SK-N-SH (cell line): ENCODE results near the gene DFFB.

ENCODE experiments used
- CHD2 ChIP-seq: fragments of 150-350 bp; IDR thresholded peaks from 2 replicates; pipeline ENCODE4 v1.6.1; 2018; ENCODE audit warnings: low read length; ENCODE audit not compliant: partially characterized antibody
- EP300 ChIP-seq, 2 experiments: IDR thresholded peaks; 2 replicates each; pipeline versions ENCODE4 v1.4.0 to v1.6.1; 2012; ENCODE audit warnings: borderline replicate concordance in 1 of 2, low read depth in 1 of 2, low read length in 1 of 2
- MAX ChIP-seq: IDR thresholded peaks from 2 replicates; pipeline ENCODE4 v1.4.0; 2012; ENCODE audit warnings: low read depth
- MXI1 ChIP-seq: IDR thresholded peaks from 2 replicates; pipeline ENCODE4 v1.6.1; 2012; ENCODE audit warnings: mild to moderate bottlenecking, low read depth, low read length, improper control_type of control experiment
- NFIC ChIP-seq: IDR thresholded peaks from 2 replicates; pipeline ENCODE4 v1.4.0; 2012; ENCODE audit warnings: borderline replicate concordance
- NRF1 ChIP-seq: IDR thresholded peaks from 2 replicates; pipeline ENCODE4 v1.6.1; 2012; ENCODE audit warnings: low read depth, mild to moderate bottlenecking, low read length
- POLR2AphosphoS5 ChIP-seq: IDR thresholded peaks from 2 replicates; pipeline ENCODE4 v1.6.1; 2012; ENCODE audit warnings: low read depth, low read length
- TF ChIP-seq, protein P1 (sequence below): fragments of 200-600 bp; sonication (generic); IDR thresholded peaks from 2 replicates; pipeline ENCODE4 v1.6.1; 2017; ENCODE audit warnings: antibody characterized with exemption, mild to moderate bottlenecking, moderate library complexity
- TF ChIP-seq, protein P2 (sequence below): fragments of 150-350 bp; IDR thresholded peaks from 2 replicates; pipeline ENCODE4 v1.6.1; 2017; ENCODE audit warnings: antibody characterized with exemption, low read length, low read depth, borderline replicate concordance

DNA sequence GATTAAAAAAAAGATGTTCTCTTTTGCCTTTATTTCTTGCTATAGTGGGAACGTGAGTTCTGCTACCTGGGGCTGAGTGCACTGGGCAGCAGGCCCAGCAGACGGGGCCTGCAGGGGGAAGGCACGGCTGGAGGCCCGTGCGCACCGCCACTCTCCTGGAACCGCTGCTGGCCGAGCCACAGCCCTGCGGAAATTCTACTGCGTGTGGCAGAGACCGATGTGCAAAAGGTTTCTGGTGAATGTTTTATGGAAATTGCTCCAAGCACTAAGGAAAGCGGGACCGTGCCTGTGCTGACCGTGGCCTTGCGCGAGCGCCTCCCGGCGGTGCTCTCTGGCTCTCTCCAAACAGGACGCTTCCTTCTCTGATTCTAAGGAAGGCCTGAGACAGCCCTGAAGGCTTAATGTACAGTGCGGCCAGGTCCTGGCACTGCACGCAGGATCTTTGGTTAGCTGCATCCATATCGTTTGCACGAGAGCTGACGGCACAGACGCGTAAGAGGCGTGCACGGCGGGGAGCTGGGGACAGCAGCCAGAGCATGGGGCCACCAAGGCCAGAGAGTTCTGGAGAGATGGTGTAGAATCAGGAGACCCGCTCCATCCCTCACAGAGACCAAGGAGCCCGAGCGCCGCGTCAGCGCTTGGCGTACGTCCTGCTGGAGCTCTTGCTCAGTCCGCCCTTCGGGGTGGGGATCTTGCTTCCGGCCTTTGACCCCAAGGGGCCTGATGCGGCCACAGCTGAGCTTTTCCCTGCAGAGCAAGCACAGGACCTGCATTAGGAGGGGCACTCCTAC is 42.3 kb upstream of the DFFB start:
- TF ChIP-seq POLR2AphosphoS5 (no peak), MXI1 (no peak), NRF1 (no peak), EP300 (IDR thresholded peaks at IDR 0.05; ENCODE audit: borderline replicate concordance in 1 of 2, low read depth in 1 of 2, low read length in 1 of 2) (no peak), CHD2 (no peak), MAX (no peak), NFIC (no peak)
- TF ChIP-seq, protein P1, sequence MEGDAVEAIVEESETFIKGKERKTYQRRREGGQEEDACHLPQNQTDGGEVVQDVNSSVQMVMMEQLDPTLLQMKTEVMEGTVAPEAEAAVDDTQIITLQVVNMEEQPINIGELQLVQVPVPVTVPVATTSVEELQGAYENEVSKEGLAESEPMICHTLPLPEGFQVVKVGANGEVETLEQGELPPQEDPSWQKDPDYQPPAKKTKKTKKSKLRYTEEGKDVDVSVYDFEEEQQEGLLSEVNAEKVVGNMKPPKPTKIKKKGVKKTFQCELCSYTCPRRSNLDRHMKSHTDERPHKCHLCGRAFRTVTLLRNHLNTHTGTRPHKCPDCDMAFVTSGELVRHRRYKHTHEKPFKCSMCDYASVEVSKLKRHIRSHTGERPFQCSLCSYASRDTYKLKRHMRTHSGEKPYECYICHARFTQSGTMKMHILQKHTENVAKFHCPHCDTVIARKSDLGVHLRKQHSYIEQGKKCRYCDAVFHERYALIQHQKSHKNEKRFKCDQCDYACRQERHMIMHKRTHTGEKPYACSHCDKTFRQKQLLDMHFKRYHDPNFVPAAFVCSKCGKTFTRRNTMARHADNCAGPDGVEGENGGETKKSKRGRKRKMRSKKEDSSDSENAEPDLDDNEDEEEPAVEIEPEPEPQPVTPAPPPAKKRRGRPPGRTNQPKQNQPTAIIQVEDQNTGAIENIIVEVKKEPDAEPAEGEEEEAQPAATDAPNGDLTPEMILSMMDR = no peak
- TF ChIP-seq, protein P2, sequence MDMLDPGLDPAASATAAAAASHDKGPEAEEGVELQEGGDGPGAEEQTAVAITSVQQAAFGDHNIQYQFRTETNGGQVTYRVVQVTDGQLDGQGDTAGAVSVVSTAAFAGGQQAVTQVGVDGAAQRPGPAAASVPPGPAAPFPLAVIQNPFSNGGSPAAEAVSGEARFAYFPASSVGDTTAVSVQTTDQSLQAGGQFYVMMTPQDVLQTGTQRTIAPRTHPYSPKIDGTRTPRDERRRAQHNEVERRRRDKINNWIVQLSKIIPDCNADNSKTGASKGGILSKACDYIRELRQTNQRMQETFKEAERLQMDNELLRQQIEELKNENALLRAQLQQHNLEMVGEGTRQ = no peak
